ENCODE results near the gene WBP2. TPM values are rescaled to one million over a fixed set of nuclear protein-coding genes. Genes with fewer than 3 reads are reported as not detected.

WBP2 gene
- total and polyA plus RNA-seq, 2 of the 8 experiments (the other 6 are each of a cell fraction or from before 2014, with no cell fraction given) = 48.2 to 71.2 TPM

- TF ChIP-seq, protein P1, sequence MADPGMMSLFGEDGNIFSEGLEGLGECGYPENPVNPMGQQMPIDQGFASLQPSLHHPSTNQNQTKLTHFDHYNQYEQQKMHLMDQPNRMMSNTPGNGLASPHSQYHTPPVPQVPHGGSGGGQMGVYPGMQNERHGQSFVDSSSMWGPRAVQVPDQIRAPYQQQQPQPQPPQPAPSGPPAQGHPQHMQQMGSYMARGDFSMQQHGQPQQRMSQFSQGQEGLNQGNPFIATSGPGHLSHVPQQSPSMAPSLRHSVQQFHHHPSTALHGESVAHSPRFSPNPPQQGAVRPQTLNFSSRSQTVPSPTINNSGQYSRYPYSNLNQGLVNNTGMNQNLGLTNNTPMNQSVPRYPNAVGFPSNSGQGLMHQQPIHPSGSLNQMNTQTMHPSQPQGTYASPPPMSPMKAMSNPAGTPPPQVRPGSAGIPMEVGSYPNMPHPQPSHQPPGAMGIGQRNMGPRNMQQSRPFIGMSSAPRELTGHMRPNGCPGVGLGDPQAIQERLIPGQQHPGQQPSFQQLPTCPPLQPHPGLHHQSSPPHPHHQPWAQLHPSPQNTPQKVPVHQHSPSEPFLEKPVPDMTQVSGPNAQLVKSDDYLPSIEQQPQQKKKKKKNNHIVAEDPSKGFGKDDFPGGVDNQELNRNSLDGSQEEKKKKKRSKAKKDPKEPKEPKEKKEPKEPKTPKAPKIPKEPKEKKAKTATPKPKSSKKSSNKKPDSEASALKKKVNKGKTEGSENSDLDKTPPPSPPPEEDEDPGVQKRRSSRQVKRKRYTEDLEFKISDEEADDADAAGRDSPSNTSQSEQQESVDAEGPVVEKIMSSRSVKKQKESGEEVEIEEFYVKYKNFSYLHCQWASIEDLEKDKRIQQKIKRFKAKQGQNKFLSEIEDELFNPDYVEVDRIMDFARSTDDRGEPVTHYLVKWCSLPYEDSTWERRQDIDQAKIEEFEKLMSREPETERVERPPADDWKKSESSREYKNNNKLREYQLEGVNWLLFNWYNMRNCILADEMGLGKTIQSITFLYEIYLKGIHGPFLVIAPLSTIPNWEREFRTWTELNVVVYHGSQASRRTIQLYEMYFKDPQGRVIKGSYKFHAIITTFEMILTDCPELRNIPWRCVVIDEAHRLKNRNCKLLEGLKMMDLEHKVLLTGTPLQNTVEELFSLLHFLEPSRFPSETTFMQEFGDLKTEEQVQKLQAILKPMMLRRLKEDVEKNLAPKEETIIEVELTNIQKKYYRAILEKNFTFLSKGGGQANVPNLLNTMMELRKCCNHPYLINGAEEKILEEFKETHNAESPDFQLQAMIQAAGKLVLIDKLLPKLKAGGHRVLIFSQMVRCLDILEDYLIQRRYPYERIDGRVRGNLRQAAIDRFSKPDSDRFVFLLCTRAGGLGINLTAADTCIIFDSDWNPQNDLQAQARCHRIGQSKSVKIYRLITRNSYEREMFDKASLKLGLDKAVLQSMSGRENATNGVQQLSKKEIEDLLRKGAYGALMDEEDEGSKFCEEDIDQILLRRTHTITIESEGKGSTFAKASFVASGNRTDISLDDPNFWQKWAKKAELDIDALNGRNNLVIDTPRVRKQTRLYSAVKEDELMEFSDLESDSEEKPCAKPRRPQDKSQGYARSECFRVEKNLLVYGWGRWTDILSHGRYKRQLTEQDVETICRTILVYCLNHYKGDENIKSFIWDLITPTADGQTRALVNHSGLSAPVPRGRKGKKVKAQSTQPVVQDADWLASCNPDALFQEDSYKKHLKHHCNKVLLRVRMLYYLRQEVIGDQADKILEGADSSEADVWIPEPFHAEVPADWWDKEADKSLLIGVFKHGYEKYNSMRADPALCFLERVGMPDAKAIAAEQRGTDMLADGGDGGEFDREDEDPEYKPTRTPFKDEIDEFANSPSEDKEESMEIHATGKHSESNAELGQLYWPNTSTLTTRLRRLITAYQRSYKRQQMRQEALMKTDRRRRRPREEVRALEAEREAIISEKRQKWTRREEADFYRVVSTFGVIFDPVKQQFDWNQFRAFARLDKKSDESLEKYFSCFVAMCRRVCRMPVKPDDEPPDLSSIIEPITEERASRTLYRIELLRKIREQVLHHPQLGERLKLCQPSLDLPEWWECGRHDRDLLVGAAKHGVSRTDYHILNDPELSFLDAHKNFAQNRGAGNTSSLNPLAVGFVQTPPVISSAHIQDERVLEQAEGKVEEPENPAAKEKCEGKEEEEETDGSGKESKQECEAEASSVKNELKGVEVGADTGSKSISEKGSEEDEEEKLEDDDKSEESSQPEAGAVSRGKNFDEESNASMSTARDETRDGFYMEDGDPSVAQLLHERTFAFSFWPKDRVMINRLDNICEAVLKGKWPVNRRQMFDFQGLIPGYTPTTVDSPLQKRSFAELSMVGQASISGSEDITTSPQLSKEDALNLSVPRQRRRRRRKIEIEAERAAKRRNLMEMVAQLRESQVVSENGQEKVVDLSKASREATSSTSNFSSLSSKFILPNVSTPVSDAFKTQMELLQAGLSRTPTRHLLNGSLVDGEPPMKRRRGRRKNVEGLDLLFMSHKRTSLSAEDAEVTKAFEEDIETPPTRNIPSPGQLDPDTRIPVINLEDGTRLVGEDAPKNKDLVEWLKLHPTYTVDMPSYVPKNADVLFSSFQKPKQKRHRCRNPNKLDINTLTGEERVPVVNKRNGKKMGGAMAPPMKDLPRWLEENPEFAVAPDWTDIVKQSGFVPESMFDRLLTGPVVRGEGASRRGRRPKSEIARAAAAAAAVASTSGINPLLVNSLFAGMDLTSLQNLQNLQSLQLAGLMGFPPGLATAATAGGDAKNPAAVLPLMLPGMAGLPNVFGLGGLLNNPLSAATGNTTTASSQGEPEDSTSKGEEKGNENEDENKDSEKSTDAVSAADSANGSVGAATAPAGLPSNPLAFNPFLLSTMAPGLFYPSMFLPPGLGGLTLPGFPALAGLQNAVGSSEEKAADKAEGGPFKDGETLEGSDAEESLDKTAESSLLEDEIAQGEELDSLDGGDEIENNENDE (IDR thresholded peaks at IDR 0.05; ENCODE audit: insufficient replicate concordance, low read length) = no peak
- TF ChIP-seq POU5F1 (IDR thresholded peaks at IDR 0.05; ENCODE audit: low read depth, low read length) (no peak), SP4 (IDR thresholded peaks at IDR 0.05; ENCODE audit: low read length) (no peak), CHD2 (IDR thresholded peaks at IDR 0.05; ENCODE audit: low read length) (no peak), SIRT6 (IDR thresholded peaks at IDR 0.05; ENCODE audit: low read length) (no peak), SP2 (IDR thresholded peaks at IDR 0.05; ENCODE audit: low read length) (no peak), TAF1 (IDR thresholded peaks at IDR 0.05; ENCODE audit: low read depth, low read length) (no peak), MAX (IDR thresholded peaks at IDR 0.05) (no peak)
- TF ChIP-seq, protein P2, sequence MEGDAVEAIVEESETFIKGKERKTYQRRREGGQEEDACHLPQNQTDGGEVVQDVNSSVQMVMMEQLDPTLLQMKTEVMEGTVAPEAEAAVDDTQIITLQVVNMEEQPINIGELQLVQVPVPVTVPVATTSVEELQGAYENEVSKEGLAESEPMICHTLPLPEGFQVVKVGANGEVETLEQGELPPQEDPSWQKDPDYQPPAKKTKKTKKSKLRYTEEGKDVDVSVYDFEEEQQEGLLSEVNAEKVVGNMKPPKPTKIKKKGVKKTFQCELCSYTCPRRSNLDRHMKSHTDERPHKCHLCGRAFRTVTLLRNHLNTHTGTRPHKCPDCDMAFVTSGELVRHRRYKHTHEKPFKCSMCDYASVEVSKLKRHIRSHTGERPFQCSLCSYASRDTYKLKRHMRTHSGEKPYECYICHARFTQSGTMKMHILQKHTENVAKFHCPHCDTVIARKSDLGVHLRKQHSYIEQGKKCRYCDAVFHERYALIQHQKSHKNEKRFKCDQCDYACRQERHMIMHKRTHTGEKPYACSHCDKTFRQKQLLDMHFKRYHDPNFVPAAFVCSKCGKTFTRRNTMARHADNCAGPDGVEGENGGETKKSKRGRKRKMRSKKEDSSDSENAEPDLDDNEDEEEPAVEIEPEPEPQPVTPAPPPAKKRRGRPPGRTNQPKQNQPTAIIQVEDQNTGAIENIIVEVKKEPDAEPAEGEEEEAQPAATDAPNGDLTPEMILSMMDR (IDR thresholded peaks at IDR 0.05; ENCODE audit: control extremely low read depth in 1 of 3, insufficient read depth in 1 of 3, low read depth in 1 of 3, low read length in 3 of 3) = no peak
Observed at GRCh38 chr17:75894049-75894733, 39.1 kb upstream of the WBP2 start (continued).
